Measurements from ENCODE around the gene TLR3. TPM values are rescaled to one million over a fixed set of nuclear protein-coding genes. Genes with fewer than 3 reads are reported as not detected.

Gene TLR3
- total RNA-seq, 6 experiments from 2014 or later, result 0.20 to 0.90 (median 0.45) TPM

DNA sequence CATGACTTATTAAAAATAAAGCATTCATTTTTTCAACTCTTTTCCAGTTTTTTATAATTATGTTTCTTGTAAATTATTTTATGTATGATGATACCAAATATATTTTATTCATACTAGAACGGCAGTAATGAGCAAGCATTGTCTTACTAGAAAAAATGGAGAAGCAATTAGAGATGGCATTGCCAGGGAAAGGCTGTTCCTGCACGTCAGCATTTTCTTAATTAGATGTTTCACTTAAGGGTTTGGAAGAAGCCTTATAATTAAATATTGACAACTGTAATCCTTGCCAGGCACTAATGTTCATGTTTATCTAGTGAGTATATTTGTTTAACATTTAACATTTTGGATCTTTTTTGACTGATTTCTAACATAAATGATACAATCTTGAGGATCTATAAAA is 52.1 kb downstream of the TLR3 start:
- DNase-seq, result no peak
- no peak overlapping the region for H3K27ac Mint-ChIP-seq
- no peak for TF ChIP-seq CTCF (IDR thresholded peaks at IDR 0.05)
- no peak overlapping the region for H3K4me3 Mint-ChIP-seq
- no peaks in the 10 kb centered on the region for H3K36me3 Mint-ChIP-seq (ENCODE audit: low read depth)
- H3K4me1 Mint-ChIP-seq (ENCODE audit: low read depth), result no peaks in the 10 kb centered on the region
- peaks cover 12% of the 10 kb centered on the region for H3K27me3 Mint-ChIP-seq (ENCODE audit: insufficient read depth)
- H3K9me3 Mint-ChIP-seq, result no peaks in the 10 kb centered on the region; the same call in 1 of the 2 replicates

DNA sequence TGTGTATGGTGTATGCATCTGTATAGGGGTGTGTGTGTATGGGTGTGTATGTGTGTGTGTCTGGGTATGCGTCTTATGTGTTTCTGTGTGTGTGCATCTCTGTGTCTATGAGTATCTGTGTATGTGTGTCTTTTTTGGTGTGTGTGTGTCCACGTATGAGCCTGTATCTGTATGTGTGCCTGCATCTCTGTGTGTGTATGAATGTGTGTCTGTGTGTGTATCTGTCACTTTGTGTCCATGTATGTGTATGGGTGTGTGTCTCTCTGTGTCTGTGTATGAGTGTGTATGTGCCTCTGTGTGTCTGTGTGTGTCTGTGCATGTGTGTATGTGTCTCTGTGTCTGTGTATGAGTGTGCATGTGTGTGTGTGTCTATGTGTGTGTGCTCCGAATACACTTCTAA is 59.9 kb downstream of the TLR3 start:
- no peak overlapping the region for H3K4me3 Mint-ChIP-seq
- no peak for TF ChIP-seq CTCF (IDR thresholded peaks at IDR 0.05)
- no peaks in the 10 kb centered on the region; the same call in 1 of the 2 replicates for H3K4me1 Mint-ChIP-seq (ENCODE audit: low read depth)
- H3K27ac Mint-ChIP-seq, result no peak overlapping the region
- H3K36me3 Mint-ChIP-seq (ENCODE audit: low read depth), result no peaks in the 10 kb centered on the region
- no peak for DNase-seq
- H3K9me3 Mint-ChIP-seq, result no peaks in the 10 kb centered on the region; the same call in 1 of the 2 replicates
- peaks cover 17% of the 10 kb centered on the region for H3K27me3 Mint-ChIP-seq (ENCODE audit: insufficient read depth)

DNA sequence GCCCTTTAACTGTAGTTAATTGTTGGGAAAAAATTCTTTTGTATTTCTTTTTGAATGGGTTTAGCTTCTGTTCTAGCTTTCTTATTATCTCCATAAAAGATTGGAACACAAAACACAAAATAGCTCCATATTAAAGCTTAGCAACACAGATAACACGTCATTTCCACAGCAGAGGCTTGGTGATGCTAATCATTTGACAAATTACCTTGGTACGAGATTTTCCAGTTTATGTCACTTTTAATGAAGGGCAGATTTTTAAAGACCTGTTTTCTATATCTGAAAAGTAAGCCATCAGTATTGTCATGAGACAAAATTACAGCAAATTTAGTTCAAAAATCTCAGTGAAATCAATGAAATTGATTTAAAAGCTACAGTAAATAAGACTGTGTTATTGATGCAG is 63.0 kb downstream of the TLR3 start:
- no peak overlapping the region for H3K4me3 Mint-ChIP-seq
- H3K9me3 Mint-ChIP-seq, result no peaks in the 10 kb centered on the region
- peaks cover 18% of the 10 kb centered on the region for H3K27me3 Mint-ChIP-seq (ENCODE audit: insufficient read depth)
- no peaks in the 10 kb centered on the region for H3K36me3 Mint-ChIP-seq (ENCODE audit: low read depth)
- H3K4me1 Mint-ChIP-seq (ENCODE audit: low read depth), result no peaks in the 10 kb centered on the region; the same call in 1 of the 2 replicates
- no peak overlapping the region for H3K27ac Mint-ChIP-seq
- no peak for DNase-seq
- no peak for TF ChIP-seq CTCF (IDR thresholded peaks at IDR 0.05)

DNA sequence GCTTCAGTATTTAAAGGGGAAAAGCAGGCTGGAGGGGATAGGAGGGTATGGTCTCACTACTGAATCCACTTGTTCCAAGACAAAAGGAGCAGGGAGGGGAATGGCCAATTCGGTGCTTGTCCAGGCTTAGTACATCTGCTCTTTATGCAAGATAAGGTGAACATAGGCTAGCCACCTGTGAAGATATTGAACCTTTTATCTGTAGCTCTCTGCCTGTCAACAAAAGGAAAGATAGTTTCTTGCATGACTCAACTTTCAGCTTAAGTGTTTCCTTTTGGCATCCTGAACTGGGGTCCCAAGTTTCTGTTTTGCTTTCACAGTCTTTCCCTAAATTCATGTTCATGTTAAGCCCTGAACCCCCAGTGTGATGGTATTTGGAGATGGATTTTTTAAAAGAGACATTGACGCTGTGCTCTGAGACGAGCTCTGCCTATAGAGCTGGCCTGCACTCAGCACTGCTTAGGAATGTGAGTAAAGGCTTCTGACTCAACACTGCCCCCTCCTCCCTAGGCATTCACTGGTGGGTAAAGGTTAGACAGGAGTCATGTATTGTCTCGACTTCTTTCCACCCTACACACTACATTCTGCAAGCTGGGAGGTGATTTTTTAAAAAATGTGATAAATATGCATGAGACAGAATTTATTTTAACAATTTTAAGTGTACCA is 63.8 kb downstream of the TLR3 start:
- no peak for DNase-seq
- no peak for TF ChIP-seq CTCF (IDR thresholded peaks at IDR 0.05)
- Mint-ChIP-seq H3K27me3 (ENCODE audit: insufficient read depth) (peaks cover 18% of the 10 kb centered on the region), H3K27ac (no peak overlapping the region), H3K4me1 (ENCODE audit: low read depth) (no peaks in the 10 kb centered on the region; the same call in 1 of the 2 replicates), H3K36me3 (ENCODE audit: low read depth) (no peaks in the 10 kb centered on the region), H3K4me3 (no peak overlapping the region), H3K9me3 (no peaks in the 10 kb centered on the region)

DNA sequence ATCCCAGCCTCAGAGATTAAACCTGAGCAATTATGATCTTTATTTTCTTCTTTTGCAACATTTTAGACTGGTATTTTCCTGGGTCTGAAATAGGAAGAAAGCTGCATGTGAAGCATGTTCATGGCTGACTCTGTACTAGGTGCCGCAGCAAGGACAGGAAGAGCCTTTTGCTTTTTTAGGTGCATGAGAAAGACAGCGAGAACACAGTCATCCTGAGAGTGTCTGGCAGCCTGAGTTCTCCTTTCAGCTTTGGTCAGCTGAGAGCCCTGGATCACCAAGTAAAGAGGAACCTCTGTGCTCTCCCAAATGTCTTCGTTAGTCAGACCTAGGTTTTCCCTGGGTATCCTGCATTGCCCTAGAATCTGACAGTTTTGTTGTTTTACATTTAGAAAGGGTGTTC is 65.3 kb downstream of the TLR3 start:
- H3K4me1 Mint-ChIP-seq (ENCODE audit: low read depth), result no peaks in the 10 kb centered on the region; the same call in 1 of the 2 replicates
- 0 out of 2 replicates have a peak overlapping the region, but pooled peaks have one; percentile 6 for H3K4me3 Mint-ChIP-seq
- peaks cover 23% of the 10 kb centered on the region for H3K27me3 Mint-ChIP-seq (ENCODE audit: insufficient read depth)
- H3K27ac Mint-ChIP-seq, result no peak overlapping the region
- no peak for DNase-seq
- no peaks in the 10 kb centered on the region for H3K36me3 Mint-ChIP-seq (ENCODE audit: low read depth)
- no peak for TF ChIP-seq CTCF (IDR thresholded peaks at IDR 0.05)
- H3K9me3 Mint-ChIP-seq, result no peaks in the 10 kb centered on the region
